Measurements from ENCODE around the gene CTDSPL. TPM values are rescaled to one million over a fixed set of nuclear protein-coding genes. Genes with fewer than 3 reads are reported as not detected.
A peak's percentile ranks its signal among the peaks of the same experiment; 100 is the strongest.

Gene CTDSPL
- total RNA-seq, 1 experiment from 2014 or later = 7.3 TPM

DNA sequence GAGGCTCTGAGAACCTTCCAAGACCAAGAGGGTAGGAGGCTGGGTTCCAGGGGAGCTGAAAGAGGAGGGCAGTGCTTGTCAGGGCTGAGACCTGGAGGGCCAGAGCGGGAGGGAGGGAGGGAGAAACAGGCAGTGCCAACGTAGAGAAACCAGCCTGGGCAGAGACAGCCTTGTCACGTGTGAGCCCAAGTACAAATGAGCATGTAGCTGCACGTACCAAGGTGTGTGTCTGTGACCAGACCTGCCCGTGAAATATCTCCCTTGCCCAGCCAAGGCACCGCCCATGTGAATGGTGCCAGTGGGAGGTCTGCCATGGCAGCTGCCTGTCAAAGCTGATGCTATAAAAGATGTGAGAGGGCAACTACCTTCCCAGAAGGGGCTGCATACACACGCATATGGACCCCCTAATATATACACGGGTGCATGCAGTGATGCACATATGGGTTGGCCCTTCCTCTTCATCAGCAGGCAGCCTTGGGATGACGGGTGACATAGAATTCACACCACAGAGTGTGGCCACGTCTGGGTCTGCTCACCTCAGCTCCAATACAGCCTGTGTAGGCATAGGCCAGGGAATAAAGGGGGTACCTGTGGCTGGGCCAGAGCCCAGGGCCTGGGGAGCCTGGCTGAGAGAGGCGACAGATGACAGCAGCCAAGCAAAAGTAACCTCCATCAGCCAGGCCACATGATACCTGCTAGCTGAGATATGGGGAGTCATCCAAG lies 7.8 kb upstream of the CTDSPL start:
- DNase-seq (ENCODE audit: low read depth) = no peak

DNA sequence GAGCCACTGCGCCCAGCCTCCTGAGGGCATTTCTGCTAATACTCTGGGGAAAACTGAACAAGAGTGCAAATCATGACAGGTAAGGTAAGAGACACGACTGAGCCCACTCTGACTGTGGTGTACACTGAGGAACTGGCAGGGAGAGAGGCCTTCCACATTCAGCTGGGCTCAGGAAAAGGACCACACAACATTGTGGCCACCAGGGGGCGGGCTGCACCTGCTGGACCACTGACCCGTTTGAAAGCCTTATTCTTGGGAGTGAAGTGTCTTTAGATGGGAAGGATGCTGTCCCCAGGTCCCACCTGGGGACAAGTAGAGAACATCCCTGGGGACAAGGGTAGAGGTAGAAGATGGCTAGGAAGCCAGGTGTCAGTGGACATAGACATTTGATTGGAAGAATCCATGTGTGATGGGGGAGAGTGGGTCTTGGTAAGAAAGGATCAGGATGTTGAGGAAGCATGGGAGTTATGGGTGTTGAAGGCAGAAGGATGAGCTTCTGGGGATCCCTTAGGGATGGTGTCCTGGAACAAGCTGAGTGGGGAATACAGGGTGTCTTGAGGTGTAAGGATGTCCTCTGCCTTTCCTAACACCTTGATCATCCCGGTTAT lies 6.2 kb upstream of the CTDSPL start:
- DNase-seq (ENCODE audit: low read depth) = peak; percentile 66

DNA sequence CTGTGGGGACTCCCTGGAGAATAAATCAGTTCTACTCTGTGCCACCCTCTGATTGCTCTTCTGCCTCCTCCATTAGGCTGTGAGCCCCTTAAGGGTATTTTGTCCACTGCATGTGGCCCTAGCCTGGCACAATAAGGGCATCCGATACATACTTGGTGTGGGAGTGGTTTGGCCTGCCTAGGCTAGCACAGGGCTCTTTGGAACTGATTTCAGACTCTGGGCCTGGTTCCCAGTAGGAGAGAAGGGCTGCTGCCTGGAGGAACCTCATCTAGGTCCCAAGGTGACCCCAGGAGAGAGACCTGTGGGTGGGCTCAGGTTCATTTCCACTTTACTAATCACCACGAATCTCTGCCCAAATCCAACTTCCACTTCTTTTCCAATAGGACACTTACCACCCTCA lies 5.3 kb upstream of the CTDSPL start:
- no peak for DNase-seq (ENCODE audit: low read depth)

DNA sequence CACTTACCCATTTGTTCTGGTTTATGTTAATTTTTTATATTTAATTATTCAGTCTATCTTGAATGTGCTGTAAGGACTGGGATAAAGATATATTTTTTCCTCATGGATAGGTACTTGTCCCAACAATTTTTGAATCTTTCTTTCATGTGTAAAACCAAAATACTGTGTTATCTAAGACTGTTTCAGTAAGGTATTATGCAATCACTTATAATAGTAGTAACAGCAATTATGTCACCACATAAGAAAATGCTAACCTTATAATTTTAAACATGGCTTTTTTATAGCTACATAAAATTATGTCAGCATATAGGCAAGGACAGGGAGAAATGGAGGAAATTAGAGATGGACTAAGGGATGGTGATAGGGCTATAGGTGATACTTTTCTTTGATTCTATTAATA lies 2.9 kb upstream of the CTDSPL start:
- DNase-seq (ENCODE audit: low read depth) = no peak

DNA sequence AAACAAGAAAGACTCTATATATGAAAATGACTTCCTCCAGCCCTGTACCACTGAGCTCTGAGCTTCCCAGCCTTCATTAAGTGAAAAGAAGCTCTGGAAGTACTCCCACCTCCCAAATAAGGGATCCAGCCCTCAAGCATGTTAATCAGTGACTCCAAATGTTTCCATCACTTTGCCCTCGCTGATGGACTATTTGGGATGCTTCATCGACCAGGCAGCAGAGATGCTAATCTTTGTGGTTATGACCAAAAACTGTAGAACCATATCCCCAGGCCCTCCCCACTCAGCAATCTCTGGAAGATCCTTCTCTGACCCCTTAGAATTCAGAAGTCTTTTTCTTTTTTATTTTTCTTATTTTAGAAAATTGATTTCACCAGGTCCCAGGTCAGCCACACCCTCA lies 2.3 kb upstream of the CTDSPL start:
- DNase-seq (ENCODE audit: low read depth) = no peak

DNA sequence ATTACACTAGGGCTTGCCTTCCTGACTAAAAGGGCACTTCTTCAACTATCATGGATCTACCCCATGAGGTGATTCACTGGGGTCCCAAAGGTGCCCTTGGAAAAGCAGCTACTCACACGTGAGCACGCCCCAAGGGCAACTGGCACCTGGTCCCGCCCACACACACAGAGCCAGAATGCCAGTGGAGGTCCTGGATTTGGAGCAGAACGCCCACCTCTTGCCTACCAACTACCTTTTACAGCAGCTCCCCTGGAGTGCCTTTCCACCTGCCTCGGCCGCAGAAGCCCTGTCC lies 1.8 kb upstream of the CTDSPL start:
- no peak for DNase-seq (ENCODE audit: low read depth)

DNA sequence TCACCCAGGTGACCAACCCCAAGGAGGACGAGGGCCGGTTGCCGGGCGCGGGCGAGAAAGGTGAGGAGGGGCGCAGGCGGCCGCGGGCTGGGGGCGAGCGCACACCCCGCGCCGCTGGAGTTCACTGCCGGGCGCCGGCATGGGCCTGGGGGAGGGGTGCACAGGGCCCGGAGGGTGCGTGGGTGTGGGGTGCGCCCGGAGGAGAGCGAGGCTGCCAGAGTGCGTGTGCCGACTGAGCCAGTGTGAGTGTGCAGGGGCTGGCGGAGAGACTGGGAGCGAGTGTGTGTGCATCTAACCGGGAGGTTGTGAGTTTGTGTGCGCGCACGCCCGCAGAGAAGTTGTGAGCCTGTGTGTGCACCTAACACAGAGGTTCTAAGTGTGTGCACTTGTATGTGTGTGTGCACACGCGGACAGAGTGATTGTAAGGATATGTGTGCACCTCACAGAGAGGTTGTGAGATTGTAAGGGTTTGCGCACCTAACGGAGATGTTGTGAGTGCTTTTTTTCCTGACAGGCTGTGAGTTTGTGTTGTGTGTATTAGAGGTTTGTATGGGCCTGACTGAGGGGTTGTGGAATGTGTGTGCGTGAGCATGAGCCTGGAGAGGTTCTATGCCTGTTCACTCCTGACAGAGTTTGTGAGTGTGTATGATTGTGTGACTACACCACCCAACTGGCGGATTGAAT lies 681 bp downstream of the CTDSPL start:
- DNase-seq (ENCODE audit: low read depth) = peak; percentile 35

DNA sequence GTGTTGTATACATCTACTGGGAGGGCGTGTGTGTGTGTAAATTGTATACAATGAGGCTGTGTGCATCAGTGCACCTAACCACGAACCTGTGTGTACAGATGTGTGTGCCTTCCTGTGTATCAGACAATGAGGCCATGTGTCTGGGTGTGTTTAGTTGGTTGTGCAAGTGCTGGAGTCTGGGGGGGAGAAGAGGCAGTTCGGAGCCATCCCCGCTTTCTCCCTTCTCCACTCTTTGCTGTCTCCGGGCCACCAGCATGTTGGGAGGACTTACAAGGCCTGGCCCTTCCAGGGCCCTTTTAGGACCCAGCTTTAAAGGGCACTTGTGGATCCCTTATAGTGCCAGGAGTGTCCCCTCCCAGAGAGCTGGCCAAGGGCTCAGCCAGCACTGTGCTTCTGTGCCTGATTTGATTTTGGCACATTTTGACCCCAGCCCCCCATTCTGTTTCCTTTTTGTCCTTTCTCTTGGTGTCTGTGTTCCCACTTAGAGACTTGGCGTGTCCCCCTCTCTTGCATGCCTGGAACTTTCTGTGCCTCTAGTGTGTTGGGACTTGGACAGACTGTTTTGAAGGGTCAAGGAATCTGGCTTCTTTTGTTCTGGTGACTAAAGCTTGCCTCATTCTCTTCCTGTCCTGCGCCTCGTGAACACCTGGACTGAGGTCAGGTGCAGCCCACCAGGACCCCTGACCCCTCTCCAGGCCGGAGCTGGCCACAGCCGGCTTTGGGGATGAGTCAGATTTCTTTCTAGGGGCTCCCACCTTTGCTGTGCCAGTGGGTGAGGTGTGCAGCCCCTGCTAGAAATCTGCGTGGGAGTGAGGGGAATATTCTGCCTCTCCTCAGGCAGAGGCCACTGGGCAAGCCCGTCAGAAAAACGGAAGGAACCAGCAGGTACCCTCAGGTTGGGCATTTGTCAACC lies 1.5 kb downstream of the CTDSPL start:
- no peak for DNase-seq (ENCODE audit: low read depth)

DNA sequence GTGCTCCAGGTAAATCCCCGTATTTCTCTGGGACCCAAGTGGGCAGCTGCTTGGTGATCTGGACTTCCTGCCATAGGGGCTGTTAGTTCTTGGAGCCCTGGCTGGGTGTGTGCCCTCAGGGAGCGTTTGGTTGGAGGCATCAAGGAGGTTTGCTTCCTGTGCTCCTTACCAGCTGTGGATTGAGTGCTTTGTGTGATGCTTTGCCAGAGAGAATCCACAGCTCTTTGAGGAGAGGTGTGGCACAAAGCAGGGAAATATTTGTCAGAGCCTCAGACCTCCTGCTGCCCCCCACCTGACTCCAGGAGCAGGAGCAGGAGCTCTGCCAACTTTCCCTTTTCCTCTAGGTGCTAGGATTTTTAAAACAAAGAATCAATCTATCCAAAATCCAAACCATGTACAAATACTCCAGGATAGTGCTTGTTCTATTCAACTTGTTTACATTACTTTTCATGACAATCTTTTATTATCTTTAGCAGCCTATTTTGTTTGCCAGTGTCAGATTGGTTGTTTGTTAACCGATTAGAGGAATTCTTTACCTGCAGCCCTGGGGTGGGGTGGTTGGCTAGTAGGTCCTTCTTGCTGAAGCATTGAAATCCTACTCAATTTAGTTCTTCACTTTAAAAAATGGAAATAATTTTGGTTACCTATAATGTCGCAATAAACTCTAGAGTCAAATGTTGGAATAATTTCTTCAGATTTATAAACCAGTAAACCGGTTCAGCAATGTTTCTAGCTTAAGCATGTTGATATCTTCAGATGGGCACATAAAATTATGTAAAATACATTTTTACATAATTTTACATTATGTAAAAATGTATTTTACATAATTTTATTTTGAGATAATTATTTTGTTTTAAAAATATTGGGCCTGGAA lies 2.5 kb downstream of the CTDSPL start:
- DNase-seq (ENCODE audit: low read depth) = peak; percentile 18

DNA sequence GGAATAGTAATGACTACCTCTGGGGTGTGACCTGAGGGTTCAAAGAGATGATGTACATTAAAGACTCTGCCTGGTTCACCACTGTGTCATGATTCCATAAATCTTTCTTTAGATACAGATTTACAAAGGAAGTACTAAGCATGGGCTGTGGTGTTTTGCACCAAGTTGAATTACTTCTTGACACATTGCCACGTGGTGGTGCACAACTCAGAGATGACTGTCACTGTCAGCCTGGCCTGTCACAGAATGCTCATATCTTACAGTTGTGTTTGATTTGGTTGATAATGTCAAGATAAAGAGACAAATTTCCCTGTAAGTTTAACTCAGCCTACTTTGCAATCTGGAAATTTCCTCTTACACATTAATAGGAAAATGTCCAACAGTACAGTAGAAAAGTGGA lies 3.2 kb downstream of the CTDSPL start:
- no peak for DNase-seq (ENCODE audit: low read depth)

DNA sequence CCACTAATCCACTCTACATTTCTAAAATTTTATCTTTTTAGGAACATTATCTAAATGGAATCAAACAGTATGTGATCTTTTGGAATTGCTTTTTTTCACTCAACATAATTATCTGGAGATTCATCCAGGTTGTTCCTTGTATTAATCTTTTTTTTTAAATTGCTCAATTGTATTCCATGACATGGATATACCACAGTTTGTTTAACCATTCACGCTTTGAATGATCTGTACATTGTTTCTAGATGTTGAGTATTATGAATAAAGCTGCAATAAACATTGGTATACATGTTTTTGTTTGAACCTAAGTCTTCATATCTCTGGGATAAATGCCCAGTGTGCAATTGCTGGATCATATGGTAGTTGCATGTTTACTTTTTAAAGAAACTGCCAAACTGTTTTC lies 5.5 kb downstream of the CTDSPL start:
- no peak for DNase-seq (ENCODE audit: low read depth)

DNA sequence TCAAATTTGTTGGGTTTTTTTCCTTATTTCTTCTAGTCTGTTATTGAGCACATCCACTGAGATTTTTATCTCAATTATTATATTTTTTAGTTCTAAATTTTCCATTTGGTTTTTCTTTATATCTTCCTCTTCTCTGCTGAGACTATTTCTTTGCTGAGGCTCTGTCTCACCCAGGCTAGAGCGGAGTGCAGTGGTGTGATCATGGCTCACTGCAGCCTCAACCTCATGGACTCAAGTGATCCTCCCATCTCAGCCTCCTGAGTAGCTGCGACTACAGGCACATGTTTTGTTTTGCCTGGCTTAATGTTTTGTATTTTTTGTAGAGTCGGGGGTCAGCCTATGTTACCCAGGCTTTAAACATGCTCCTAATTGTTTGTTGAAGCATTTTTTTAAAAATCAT lies 10.2 kb downstream of the CTDSPL start:
- DNase-seq (ENCODE audit: low read depth) = no peak

DNA sequence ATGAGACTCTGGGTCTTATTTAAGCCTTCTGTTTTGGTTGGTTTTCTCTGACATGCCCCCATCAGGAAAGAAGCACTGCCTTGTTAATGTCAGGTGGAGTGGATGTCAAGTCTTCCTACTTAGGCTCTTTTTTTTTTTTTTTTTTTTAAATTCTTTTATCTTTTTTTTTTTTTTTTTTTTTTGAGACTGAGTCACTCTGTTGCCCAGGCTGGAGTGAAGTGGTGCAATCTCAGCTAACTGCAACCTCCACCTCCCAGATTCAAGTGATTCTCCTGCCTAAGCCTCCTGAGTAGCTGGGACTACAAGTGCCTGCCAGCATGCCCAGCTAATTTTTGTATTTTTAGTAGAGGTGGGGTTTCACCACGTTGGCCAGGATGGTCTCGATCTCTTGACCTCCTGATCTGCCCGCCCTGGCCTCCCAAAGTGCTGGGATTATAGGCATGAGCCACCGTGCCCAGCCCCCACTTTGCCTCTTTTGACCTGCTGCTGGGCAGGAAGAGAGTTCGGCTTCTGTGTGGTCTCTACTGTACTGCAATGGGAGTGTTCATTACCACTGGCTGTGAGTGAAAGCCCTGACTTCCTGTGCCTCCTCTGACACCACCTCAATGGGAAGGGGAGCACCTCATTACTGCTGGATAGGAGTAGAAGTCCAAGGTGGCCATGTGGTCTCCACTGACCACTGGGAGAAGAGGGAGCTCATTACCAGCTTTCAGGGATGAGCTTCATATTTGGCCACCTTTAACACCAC lies 10.9 kb downstream of the CTDSPL start:
- no peak for DNase-seq (ENCODE audit: low read depth)

DNA sequence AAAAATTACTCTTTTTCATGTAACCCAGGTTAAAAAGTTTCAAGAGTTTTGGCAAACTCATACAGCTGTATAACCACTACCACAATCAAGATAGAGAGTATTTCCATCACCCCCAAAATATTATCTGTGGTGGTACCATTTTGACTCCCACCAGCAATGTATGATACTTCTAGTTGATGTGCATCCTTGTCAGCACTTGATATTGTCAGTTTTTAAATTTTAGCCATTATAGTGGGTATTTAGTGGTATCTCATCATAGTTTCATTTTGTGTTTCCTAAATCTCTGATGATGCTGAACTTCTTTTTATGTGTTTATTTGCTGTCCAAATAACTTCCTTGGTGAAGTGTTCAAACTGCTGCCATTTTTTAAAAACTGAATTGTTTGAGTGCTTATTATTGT lies 14.6 kb downstream of the CTDSPL start:
- no peak for DNase-seq (ENCODE audit: low read depth)

DNA sequence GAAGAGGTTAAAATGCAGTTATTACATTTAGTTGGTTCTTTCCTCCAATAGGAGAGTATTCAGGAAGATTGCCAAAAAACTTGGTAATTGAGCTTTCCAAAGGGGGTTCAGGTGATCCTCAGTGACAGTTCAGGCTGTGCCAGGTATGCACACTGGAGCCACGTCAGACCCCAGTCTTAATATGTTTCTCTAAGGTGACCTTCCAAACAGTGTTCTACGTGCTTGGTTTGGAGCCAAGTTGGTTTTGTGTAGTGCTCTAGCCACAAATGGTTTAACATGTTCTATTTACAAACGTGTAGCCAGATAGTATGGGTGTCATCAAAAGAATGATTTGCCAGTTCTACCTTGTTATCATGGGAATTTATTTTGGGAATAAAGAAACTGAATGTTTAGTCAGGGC lies 21.0 kb downstream of the CTDSPL start:
- DNase-seq (ENCODE audit: low read depth) = no peak

DNA sequence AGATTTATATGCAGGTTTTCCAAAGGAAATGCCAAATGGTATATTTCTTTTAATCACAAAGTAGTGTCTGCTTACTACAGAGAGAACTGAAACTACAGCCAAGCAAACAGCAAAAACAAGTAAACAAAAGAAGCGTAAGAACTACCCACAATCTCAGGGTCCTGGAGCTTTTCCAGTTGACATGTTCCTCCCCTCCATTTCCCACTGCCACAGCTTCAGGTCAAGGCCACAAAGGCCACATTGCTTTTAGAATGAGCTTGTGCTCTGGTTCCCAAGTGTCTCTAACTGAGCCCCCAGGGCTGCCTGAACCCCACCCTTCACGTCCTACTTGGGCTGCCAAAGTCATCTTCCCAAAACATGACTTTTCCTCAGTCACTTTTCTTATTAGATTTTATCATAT lies 24.1 kb downstream of the CTDSPL start:
- DNase-seq (ENCODE audit: low read depth) = no peak

DNA sequence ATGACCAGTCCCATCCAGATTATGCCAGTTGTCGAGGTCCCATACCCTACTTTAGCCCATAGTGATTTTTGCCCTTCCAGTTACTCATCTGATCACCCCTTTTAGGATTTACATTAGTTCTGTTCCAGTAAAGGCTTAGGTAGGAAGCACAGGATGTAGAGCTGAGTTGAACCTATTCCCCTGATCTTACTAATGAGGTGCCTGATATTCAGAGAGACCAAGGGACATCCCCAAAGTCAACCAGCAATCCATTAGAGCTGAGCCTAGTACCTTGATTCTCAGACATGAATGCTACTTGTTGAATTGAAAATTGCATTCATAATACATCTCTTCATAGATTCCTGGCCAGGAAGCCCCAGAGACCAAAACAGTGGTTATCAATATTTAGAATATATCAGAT lies 24.7 kb downstream of the CTDSPL start:
- DNase-seq (ENCODE audit: low read depth) = no peak

DNA sequence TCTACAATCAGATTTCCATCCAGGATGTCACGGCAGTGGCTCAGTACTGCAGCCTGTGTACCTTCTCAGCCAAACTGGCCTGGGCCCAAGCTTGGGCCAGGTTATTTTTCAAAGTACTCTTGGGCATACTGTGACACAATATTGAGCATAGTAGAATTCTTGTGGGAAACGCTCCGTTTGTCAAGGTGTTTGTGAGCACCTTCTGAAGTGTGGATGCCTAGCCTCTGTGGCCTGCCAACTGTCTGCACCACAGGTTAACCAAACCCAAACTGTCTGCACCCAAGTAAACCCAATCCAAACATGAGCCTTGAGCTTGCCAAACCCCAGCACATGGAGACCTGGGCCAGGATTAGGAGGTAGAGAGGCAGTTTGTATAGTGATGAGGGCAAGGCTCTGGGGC lies 25.4 kb downstream of the CTDSPL start:
- DNase-seq (ENCODE audit: low read depth) = no peak

DNA sequence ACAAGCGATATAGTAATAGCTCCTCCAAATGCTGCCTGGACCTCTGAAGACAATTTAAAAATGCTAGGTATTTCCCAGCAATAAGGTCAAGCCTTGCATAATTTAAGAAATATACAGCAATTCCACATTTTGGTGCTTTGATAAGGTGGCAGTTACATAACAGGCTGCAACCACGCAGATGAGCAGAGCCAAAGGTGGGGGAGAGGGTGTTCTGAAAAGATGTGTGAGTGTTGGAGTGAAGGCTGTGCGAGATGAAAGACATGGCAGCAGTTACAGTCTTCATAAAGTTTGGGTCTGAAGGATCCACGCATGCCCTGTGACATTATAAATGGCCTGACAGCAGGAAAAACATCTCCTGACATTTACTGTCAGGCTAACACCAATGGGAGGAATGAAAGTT lies 26.1 kb downstream of the CTDSPL start:
- no peak for DNase-seq (ENCODE audit: low read depth)

DNA sequence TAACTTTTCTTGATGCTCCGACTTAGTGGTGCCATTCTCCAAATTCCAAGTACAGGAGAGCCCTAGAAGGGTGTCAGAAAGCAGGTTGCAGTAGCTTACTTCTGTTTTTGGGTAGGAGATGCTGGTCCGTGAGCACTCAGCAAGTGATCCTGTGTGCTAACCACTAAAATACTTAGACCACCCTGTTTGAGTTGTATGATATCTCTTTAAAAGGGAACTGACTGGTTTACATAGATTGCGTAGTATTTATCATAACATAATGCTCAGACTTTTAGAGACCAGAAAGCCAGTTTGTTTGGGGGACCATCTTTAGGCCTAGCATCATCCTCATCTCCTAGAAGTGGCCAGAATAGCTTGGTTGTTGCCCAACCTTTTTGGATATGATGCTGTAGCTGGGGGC lies 26.7 kb downstream of the CTDSPL start:
- no peak for DNase-seq (ENCODE audit: low read depth)

DNA sequence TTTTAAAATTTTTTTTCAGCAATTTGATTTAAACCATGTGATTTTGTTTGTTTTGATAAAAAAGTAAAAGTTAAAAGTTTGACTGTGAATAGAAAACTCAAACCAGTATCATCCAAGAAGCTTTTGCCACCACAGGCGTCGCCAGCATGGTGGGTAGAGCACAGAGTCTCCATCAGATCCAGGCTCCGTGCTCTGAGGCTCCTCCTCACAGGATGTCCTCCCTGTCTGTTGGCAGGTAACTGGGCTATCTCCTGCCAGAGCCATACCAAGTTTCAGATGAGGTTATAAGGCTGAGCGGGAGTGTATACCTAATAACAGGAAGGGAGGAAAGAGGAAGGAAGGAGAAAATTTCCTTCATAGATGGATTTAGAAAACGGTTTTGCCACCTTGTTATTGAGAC lies 28.8 kb downstream of the CTDSPL start:
- DNase-seq (ENCODE audit: low read depth) = no peak
